ENCODE data around the gene ZFTA.

GRCh38 chr11:63737718-63738117, 30.9 kb downstream of the ZFTA start:
- TF ChIP-seq POLR2A (IDR thresholded peaks at IDR 0.05; ENCODE audit: low read length) (no peak), GATA1 (IDR thresholded peaks at IDR 0.05; ENCODE audit: low read depth, low read length) (no peak)

All from erythroblast (primary cell).